Panc1 (cell line): ENCODE measurements around the gene LRRC8E. TPM values are rescaled to one million over a fixed set of nuclear protein-coding genes. Genes with fewer than 3 reads are reported as not detected.

Experiments used
- ATAC-seq: fragments of 200-7000 bp; cut with Tn5 transposase; 2 replicates; pipeline ENCODE4 v1.9.1; 2020; ENCODE audit warnings: mild to moderate bottlenecking, moderate library complexity
- BruUV-seq: library from RNA; stranded (reverse); fragments of 400-500 nt; replicated peaks from 2 replicates; lab custom pipeline; 2021; lab: Mats Ljungman, UMichigan
- CTCF ChIA-PET: fragments of 300-600 bp; sonication (Branson Sonifier 250); formaldehyde crosslinking; loops from one replicate; lab custom pipeline; 2022; ENCODE audit warnings: antibody characterized with exemption; lab: Charles Lee
- POLR2A ChIA-PET: fragments of 300-600 bp; sonication (Branson Sonifier 250); formaldehyde crosslinking; loops from one replicate; lab custom pipeline; 2022; ENCODE audit warnings: antibody characterized with exemption; lab: Charles Lee
- DNase-seq: peaks from one replicate; pipeline ENCODE4 v3.0.0-alpha.2; 2010; ENCODE audit warnings: low read depth, low spot score
- H3K27ac ChIP-seq: 2 replicates; pipeline ENCODE4 v1.5.1; 2011; ENCODE audit warnings: mild to moderate bottlenecking, low read length, inconsistent platforms
- H3K27me3 ChIP-seq: fragments of 200-500 bp; sonication (Bioruptor generic); 2 replicates; pipeline ENCODE4 v1.6.0; 2014; ENCODE audit warnings: low read length, inconsistent platforms; ENCODE audit not compliant: control insufficient read depth, insufficient read depth
- H3K36me3 ChIP-seq: fragments of 200-500 bp; sonication (Bioruptor generic); 2 replicates; pipeline ENCODE4 v1.5.1; 2014; ENCODE audit warnings: inconsistent platforms, mild to moderate bottlenecking, low read length, moderate library complexity; ENCODE audit not compliant: control insufficient read depth, insufficient read depth
- H3K4me1 ChIP-seq: 2 replicates; pipeline ENCODE4 v1.5.1; 2011; ENCODE audit warnings: inconsistent platforms, mild to moderate bottlenecking, low read length, moderate library complexity; ENCODE audit not compliant: control insufficient read depth, insufficient read depth
- H3K4me3 ChIP-seq, 2 experiments: 2 replicates each; pipeline ENCODE4 v1.5.1; 2011 to 2012; ENCODE audit warnings: low read depth in 2 of 2, low read length in 2 of 2, mild to moderate bottlenecking in 2 of 2, inconsistent platforms in 1 of 2, moderate library complexity in 1 of 2
- H3K9me3 ChIP-seq: fragments of 200-500 bp; sonication (Bioruptor generic); 2 replicates; pipeline ENCODE4 v1.5.1; 2014; ENCODE audit warnings: low read depth, mild to moderate bottlenecking, inconsistent platforms, low read length, moderate library complexity; ENCODE audit not compliant: control insufficient read depth, insufficient read depth
- CTCF ChIP-seq: fragments of 450-650 bp; IDR thresholded peaks from 2 replicates; pipeline ENCODE4 v1.5.1; 2017; ENCODE audit warnings: mild to moderate bottlenecking
- POLR2AphosphoS5 ChIP-seq: IDR thresholded peaks from 2 replicates; pipeline ENCODE4 v1.6.1; 2012; ENCODE audit warnings: mild to moderate bottlenecking, low read depth, low read length, moderate library complexity
- SIN3A ChIP-seq: IDR thresholded peaks from 2 replicates; pipeline ENCODE4 v1.6.1; 2012; ENCODE audit warnings: low read depth, mild to moderate bottlenecking, low read length, moderate library complexity, borderline replicate concordance; ENCODE audit not compliant: insufficient read depth
- TCF7L2 ChIP-seq: IDR thresholded peaks from 2 replicates; pipeline ENCODE4 v1.6.1; 2011; ENCODE audit warnings: mild to moderate bottlenecking, low read depth, low read length, inconsistent platforms
- in situ Hi-C: cut with HindIII; loops from 2 replicates; pipeline ENCODE4 v1.10.0; 2016; ENCODE audit warnings: low sequenced_read_pairs, low pct_unique_long_range_greater_than_20kb
- intact Hi-C: fragments of 100-400 bp; cut with micrococcal nuclease; formaldehyde crosslinking; loops from one replicate; pipeline ENCODE4 v1.10.0; 2022; ENCODE audit not compliant: unreplicated experiment
- total RNA-seq: library from RNA; stranded (reverse); gene quantifications from one replicate; pipeline ENCODE4 v1.2.1, GENCODE V29; 2021; ENCODE audit not compliant: unreplicated experiment
- TF ChIP-seq, protein P1 (sequence below), 2 experiments: IDR thresholded peaks; 2 replicates each; pipeline ENCODE4 v1.6.1; 2011 to 2012; ENCODE audit warnings: low read depth in 2 of 2, control low read depth in 1 of 2, low read length in 1 of 2, mild to moderate bottlenecking in 1 of 2, moderate library complexity in 1 of 2; ENCODE audit not compliant: insufficient read depth in 1 of 2

The LRRC8E gene
- total RNA-seq, 1 experiment from 2014 or later, result 5.0 TPM

DNA sequence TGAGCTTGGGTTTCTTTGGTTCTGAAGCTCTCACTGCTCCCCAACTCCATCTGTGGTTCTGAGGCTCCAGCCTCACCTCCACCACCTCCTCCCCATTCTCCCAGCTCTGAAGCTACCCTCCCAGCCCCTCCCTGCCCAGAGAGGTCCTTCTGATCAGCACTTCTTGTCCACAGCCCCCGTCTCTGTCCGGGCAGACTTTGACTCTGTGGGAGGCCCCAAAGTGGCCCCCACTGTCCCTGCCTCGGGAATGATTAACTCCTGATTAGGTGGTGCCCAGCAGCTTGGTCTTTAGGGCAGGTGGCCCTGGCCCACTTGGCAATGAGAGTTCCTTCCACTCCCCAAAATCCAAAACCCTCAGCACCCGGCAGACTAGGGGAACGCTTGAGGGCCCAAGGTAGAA lies 43.9 kb upstream of the LRRC8E start:
- intact Hi-C loops, result no loop called here
- in situ Hi-C loops, result no loop called here
- Histone ChIP-seq H3K4me3 (no peak overlapping the region), H3K36me3 (no peaks in the 10 kb centered on the region), H3K4me1 (no peaks in the 10 kb centered on the region), H3K9me3 (no peaks in the 10 kb centered on the region), H3K27ac (no peak overlapping the region), H3K27me3 (no peaks in the 10 kb centered on the region)
- TF ChIP-seq TCF7L2 (no peak), POLR2AphosphoS5 (no peak), CTCF (no peak), SIN3A (no peak)
- TF ChIP-seq, protein P1, sequence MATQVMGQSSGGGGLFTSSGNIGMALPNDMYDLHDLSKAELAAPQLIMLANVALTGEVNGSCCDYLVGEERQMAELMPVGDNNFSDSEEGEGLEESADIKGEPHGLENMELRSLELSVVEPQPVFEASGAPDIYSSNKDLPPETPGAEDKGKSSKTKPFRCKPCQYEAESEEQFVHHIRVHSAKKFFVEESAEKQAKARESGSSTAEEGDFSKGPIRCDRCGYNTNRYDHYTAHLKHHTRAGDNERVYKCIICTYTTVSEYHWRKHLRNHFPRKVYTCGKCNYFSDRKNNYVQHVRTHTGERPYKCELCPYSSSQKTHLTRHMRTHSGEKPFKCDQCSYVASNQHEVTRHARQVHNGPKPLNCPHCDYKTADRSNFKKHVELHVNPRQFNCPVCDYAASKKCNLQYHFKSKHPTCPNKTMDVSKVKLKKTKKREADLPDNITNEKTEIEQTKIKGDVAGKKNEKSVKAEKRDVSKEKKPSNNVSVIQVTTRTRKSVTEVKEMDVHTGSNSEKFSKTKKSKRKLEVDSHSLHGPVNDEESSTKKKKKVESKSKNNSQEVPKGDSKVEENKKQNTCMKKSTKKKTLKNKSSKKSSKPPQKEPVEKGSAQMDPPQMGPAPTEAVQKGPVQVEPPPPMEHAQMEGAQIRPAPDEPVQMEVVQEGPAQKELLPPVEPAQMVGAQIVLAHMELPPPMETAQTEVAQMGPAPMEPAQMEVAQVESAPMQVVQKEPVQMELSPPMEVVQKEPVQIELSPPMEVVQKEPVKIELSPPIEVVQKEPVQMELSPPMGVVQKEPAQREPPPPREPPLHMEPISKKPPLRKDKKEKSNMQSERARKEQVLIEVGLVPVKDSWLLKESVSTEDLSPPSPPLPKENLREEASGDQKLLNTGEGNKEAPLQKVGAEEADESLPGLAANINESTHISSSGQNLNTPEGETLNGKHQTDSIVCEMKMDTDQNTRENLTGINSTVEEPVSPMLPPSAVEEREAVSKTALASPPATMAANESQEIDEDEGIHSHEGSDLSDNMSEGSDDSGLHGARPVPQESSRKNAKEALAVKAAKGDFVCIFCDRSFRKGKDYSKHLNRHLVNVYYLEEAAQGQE (IDR thresholded peaks at IDR 0.05; ENCODE audit: insufficient read depth in 1 of 2, low read depth in 2 of 2, low read length in 1 of 2), result no peak
- no TSS peak for BruUV-seq
- CTCF ChIA-PET, result interaction anchor here (0.7 kb wide), 1 partner anchor 12 kb away, joined by 3 read pairs; no protein-coding TSS in a partner anchor
- POLR2A ChIA-PET, result interaction anchor here (0.6 kb wide), 1 partner anchor 272 kb away, joined by 4 read pairs; no protein-coding TSS in a partner anchor
- ATAC-seq, result no peak
- no peak for DNase-seq

DNA sequence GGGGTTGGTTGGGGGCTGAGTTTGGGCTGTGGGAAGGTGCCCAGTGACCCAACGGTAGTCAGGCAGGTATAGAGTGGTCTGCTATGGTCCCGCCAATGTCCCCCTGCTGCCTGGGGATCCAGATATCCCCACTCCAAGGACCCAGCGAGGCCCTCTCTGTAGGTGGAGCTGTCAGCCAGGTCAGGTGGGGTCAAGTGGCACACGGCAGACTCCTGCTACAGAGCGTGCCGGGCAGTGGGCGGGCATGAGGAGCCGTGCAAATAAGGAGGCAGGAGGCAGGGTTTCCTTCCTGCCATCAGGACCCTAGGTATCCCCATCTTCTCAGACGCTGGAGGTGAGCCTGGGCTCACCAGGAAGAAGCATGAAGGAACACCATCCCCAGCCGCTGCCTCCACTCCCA lies 43.4 kb upstream of the LRRC8E start:
- CTCF ChIA-PET, result no interaction called here
- no peak for TF ChIP-seq SIN3A
- TF ChIP-seq POLR2AphosphoS5, result no peak
- no peak for TF ChIP-seq CTCF
- TF ChIP-seq, protein P1 (IDR thresholded peaks at IDR 0.05; ENCODE audit: insufficient read depth in 1 of 2, low read depth in 2 of 2, low read length in 1 of 2), result no peak
- no peak for TF ChIP-seq TCF7L2
- ATAC-seq, result no peak
- in situ Hi-C loops, result no loop called here
- POLR2A ChIA-PET, result no interaction called here
- H3K36me3 ChIP-seq, result no peaks in the 10 kb centered on the region
- intact Hi-C loops, result no loop called here
- DNase-seq, result no peak
- no peak overlapping the region for H3K27ac ChIP-seq
- BruUV-seq, result no TSS peak
- H3K9me3 ChIP-seq, result no peaks in the 10 kb centered on the region
- no peaks in the 10 kb centered on the region for H3K27me3 ChIP-seq
- no peak overlapping the region for H3K4me3 ChIP-seq
- H3K4me1 ChIP-seq, result no peaks in the 10 kb centered on the region
